ENCODE measurements around the gene OR2T5.
"Not testable (repeated sequence)": the region's sequence is repeated elsewhere in the genome, so short reads cannot be mapped to it uniquely, and the experiment has no call there.

GRCh38 chr1:248507773-248508172 lies 19.4 kb downstream of the OR2T5 start, which contains the start of gene OR2G6:
- not testable (repeated sequence) for TF ChIP-seq ZFP3 (CRISPR knock-in tag; IDR thresholded peaks at IDR 0.05); PATZ1 (CRISPR knock-in tag; IDR thresholded peaks at IDR 0.05; ENCODE audit: borderline replicate concordance); CSDC2 (CRISPR knock-in tag; IDR thresholded peaks at IDR 0.05); TSHZ2 (CRISPR knock-in tag; IDR thresholded peaks at IDR 0.05); RARB (CRISPR knock-in tag; IDR thresholded peaks at IDR 0.05); ARNTL (CRISPR knock-in tag; IDR thresholded peaks at IDR 0.05; ENCODE audit: borderline replicate concordance, low read depth); SNAI2 (CRISPR knock-in tag; IDR thresholded peaks at IDR 0.05); OSR1 (CRISPR knock-in tag; IDR thresholded peaks at IDR 0.05); BACH2 (CRISPR knock-in tag; IDR thresholded peaks at IDR 0.05; ENCODE audit: borderline replicate concordance); ZNF565 (CRISPR knock-in tag; conservative IDR thresholded peaks at IDR 0.05; ENCODE audit: low read depth); CSRNP3 (CRISPR knock-in tag; IDR thresholded peaks at IDR 0.05); ZC3H10 (CRISPR knock-in tag; IDR thresholded peaks at IDR 0.05); CREB5 (CRISPR knock-in tag; IDR thresholded peaks at IDR 0.05; ENCODE audit: low read depth); TCF4 (CRISPR knock-in tag; IDR thresholded peaks at IDR 0.05; ENCODE audit: borderline replicate concordance)
